ENCODE measurements around the gene TCHP.

TCHP gene

DNA sequence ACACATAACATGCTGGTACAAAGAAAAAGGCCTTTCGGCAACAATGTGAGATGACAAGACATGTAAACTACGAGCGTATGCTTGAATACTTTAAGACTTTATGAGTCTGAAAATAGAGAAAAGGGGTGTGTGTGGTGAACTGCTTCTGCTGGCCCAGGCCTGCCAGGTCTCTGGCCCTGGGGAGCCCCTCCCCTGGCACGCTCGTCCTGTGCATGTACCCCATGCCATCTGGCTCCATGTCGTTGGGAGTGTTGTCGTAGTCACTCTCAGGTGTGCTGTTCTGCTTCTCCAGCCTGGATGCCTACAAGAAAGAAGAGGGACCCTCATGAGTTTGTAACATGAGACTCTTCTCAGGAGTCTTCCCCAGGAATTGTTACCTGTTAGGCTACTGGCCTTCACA lies 38.9 kb downstream of the TCHP start:
- DNase-seq: no peak

DNA sequence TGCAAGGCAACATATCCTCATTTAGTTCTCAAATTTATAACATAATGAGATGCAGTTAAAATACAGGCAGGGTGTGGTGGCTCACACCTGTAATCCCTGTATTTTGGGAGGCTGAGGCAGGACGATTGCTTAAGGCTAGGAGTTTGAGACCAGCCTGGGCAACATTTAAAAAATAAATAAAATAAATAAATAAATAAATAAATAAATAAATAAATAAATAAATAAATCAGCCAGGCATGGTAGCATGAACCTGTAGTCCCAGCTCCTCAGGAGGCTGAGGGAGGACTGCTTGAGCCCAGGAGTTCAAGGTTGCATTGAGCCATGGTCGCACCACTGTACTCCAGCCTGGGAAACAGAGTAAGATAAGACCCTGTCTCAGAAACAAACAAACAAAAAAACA lies 39.4 kb downstream of the TCHP start:
- DNase-seq: no peak

GRCh38 chr12:109940339-109940923 lies 40.4 kb downstream of the TCHP start:
- DNase-seq: no peak

GRCh38 chr12:109943811-109944210 lies 43.7 kb downstream of the TCHP start:
- no peak for DNase-seq

DNA sequence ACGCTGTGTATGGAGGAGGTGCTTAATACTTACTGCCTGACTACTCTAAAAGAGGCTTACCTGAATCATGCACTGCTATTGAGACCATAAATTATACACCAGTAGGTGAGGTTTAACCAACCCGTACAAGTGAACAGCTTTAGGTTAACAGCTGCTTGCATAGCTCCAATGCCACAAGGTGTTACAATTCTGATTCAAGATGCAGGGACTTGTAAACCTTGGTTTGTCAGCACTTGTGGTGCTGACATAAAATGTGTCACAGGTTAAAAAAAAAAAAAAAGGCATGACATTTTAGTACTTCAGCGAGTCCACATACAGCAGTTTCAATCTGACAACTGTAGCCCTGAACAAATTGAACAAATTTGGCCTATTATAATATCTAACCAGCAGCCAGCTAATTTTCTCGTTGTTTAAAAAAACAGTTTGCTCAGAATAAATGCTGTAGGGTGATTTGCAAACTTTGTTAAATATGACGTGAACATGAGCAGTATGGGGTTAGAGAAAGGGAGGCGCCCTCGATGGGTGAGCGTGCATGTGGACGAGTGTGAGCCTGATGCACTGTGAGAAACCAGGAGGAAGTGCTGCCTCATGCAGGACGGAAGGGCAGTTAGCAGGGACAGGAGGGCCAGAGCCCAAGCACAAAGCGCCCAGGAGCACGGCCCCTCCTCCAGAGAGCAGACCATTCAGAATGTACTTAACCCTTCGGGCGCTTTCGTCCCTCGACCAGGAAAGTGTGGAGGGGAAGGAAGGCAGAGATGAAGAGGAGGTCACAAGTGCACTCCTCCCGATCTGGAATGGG lies 44.7 kb downstream of the TCHP start:
- no peak for DNase-seq

- no peak for DNase-seq
Observed at GRCh38 chr12:109946505-109946904, 46.4 kb downstream of the TCHP start.

DNA sequence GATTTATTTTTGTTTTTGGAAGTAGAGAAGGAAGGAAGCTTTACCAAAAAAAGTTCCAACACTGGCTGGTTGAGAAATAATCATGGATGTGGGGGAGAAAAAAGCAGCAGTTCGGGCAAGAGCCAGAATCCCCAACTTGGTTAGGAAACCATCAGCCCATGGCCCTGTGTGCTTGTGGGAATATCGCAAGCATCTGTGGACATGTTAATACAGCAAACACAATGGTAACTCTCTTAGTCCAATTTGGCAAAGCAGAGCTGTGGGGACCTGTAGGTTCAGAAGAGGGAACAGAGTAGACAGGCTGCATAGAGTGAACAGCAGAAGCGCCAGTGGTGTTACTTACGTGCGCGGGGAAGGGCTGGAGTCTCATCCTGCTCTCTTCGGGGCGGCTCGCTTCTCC lies 46.8 kb downstream of the TCHP start:
- no peak for DNase-seq

- no peak for DNase-seq
Observed at GRCh38 chr12:109947521-109947920, 47.4 kb downstream of the TCHP start.

DNA sequence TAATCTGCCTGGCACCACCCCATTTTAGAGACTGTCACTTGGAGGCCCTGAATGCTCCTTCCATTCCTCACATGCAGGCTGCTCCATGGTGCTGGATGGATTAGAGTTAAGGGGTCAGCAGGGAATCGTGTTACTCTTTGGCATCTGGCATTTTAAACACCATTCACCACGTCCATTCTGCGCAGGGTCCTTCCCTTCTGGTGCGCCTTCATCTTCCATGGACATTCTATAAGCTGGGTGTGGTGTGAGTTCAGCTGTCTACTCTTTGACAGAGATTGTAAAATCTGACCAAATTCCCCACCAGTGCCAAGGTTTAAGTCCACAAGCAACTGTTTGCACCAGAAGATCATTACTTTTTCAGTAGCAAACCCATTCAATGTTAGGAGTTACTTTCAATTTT lies 48.3 kb downstream of the TCHP start:
- DNase-seq: no peak

DNA sequence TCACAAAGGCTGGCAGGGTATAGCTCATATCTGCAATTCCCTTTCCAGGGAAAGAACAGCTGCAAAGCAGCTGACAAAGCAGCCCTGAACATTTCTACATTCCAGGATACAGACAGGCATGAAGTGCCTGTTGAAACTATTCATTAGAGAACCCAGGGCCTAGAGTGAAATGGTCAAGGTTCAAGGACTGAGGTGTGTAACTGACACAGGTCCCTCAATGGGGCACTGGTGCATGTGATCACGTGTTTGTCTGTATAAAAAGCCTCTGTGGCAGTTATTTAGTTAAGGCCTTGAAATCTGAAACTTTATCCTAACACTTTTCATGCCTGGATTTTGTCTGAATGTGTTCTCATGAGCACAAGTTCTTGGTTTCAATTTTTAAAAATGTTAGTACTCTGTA lies 49.0 kb downstream of the TCHP start:
- no peak for DNase-seq

GRCh38 chr12:109950625-109951024 lies 50.6 kb downstream of the TCHP start:
- no peak for DNase-seq

GRCh38 chr12:109951136-109951535 lies 51.1 kb downstream of the TCHP start:
- DNase-seq: no peak

- DNase-seq: no peak
Observed at GRCh38 chr12:109951751-109952150, 51.7 kb downstream of the TCHP start.

DNA sequence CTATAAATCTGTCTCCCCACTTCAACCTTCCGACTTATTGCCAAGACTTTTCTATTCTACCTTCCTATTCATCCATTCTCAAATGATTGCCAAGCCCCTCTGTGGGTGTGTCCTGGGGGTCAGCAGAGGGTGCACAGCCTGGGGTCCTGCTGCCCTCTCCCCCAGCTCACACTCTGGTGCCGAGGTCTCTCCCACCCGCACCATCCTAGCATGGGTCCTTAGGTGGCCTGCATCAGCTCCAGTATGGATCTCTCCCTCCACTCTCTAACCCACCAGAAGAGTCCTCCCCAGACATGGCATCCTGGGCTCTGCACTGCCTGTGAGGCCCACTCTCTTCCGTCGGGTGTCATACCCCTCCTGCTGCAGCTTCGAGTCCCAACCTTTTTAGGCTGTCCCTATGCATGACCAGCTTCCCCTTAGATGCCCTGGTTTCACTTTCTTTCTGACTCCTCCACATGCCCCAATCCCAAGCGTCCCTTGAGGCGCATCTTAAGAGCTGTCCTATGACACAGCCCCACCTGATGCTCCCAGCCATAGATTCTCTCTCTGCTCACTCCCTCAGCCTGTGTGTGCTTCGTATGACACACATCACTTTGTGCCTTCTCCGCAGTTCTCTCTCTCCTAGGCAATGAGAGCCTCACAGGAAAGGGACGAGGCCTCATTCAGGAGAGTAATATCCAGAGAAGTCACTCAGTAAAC lies 52.2 kb downstream of the TCHP start:
- DNase-seq: no peak

DNA sequence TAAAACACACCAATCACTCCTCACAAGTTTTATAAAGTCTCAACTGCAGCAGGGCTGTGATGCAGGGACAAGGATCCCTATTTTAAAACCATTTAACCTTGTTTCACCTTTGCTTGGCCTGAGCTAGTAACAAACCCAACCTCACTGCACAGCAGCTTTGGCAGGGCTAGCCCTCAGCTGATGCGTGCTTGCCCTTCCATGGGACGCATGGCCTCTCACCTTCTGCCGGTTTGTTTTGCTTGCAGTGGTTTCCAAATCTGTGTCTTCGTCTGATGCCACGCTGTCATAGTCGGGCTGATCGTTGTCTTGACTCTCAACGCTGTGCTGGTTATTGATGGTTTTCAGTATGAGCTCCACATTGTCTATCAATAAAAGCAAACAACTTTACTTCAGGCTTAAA lies 52.8 kb downstream of the TCHP start:
- no peak for DNase-seq

GRCh38 chr12:109953656-109954055 lies 53.6 kb downstream of the TCHP start:
- DNase-seq: no peak

DNA sequence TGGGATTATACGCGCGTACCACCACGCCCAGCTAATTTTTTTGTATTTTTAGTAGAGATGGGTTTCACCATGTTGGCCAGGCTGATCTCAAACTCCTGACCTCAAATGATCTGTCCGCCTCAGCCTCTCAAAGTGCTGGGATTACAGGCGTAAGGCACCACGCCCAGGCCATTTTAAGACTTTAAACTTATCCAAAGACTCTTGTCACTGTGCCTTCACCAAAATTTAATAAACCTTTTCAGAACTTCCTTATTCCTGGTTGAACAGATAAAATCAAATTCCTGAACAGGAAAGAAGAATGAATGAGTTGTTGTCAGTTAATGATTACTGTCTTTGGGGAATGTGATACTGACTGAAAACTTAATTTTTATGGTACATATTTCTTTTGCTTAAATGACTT lies 58.3 kb downstream of the TCHP start:
- DNase-seq: no peak

DNA sequence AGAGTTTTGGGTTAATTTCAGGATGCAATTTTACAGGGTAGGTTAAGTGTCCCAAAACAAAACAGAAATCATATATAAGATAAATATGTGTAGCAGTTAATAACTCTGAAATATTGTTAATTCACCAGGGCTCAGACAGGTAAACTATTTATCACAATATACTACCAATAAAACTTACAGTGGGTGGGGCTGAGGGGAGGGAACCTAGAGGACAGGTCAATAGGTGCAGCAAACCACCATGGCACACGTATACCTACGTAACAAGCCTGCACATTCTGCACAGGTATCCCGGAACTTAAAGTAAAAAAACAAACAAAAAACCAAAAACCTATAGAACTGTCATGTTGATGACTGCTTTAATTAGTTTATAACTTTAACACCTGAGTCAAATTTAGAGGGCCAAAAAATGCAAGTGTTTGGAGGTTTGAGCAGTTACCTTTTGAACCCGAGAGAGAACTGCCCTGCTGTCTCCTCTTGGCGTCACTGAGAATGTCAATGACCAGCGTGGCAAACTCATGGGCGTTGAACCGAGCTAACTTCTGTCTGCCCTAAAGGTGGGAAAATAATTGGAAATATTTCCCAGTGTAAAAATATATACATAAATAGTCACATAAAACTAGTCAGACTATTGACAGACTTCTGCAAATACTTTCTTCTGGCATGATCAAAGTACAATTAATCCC lies 59.5 kb downstream of the TCHP start:
- DNase-seq: no peak

GRCh38 chr12:109961201-109961600 lies 61.1 kb downstream of the TCHP start:
- DNase-seq: no peak

DNA sequence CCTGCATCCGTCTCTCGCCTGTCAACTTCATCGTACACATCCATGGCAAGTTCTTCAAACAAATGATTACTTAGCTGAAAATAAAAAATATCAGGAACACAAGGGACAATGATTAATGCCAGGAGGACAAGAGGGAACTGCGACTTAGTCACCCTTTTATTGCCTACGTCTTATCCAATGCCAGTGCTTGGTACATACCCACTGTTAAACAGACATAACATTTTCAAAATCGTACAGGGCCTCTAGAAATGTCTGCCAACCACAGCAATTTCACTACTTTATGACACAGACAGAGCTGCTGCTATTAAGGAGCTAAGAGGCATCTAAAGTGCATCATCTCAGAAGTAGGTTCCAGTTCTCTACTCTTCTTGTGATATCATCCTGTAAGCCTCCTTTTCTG lies 61.5 kb downstream of the TCHP start:
- no peak for DNase-seq

- DNase-seq: no peak
Observed at GRCh38 chr12:109962398-109962797, 62.3 kb downstream of the TCHP start.

DNA sequence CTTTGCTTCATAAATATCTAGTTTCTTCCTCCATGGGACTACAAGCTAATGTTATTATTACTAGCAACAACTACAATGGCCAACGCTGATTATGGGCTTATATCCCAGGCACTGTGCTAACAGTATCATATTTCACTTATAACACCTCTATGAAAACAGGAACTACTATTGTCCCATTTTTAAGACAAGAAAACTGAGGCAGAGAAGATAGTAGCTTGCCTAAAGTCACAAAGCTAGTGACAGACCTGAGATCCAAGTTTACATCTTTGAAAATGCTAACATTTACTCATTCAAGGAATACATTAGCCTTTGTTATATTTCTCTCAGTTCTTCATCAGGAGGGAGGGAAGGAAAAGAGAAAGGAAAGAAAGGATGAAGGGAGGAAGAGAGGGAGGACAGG lies 63.3 kb downstream of the TCHP start:
- DNase-seq: no peak

DNA sequence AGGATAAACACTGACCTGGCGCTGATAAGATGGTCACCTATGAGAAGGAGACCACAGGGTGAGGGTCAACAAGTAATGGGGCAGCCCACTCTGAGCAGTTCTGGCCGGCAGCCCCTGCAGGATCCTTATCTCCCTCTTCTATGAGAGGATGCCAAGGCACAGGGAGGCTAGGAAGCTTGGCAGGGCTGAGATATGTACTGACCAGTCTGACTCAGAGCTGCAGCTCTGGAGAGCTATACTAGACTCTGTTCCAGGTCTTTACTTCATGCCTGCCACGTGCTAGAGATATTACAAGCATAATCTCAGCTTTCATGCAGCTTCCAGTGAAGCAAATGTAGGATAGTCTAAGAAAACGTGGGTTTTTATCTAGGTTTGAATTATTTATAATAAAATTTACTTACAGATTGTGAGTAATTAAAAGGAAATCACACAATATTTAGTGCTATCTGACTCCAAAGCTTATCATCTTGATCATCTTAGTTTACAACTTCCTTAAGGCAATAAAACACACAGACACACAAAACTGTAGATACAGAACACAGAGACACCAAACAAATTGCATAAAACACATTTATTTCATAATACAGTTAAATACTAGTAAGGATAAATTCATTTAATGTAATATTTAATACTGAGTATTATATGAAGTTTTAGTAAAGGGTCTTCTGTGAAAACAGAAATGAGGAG lies 63.8 kb downstream of the TCHP start:
- DNase-seq: no peak
